Measurements from ENCODE around the gene PNPLA3. TPM values are rescaled to one million over a fixed set of nuclear protein-coding genes. Genes with fewer than 3 reads are reported as not detected.
A peak's percentile ranks its signal among the peaks of the same experiment; 100 is the strongest.

The PNPLA3 gene
- total and polyA plus RNA-seq, 7 donors: 1.3 TPM; not detected in 6

DNA sequence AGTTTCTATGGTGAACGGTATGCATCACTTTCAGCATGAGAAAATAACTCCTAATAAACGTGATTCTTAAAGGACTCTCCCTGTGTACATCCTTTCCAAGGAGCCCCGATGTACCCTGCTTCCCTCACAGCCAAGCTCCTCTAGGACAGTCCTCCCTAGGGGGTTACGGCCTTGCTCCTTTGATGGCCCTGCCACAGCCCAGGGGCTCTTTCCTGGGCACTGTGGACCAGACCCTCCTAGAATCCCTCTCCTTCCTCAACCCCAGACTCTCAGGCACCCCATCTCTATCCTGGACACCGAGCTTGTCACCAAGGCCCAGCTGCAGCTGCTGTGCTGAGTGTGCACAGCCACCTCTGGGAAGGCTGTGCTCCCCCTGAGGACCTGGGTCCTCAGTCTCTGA lies 27.8 kb downstream of the PNPLA3 start:
- TF ChIP-seq POLR2A (IDR thresholded peaks at IDR 0.05) (no peak), POLR2AphosphoS5 (IDR thresholded peaks at IDR 0.05) (no peak), EP300 (IDR thresholded peaks at IDR 0.05) (no peak)
- TF ChIP-seq, protein P1, sequence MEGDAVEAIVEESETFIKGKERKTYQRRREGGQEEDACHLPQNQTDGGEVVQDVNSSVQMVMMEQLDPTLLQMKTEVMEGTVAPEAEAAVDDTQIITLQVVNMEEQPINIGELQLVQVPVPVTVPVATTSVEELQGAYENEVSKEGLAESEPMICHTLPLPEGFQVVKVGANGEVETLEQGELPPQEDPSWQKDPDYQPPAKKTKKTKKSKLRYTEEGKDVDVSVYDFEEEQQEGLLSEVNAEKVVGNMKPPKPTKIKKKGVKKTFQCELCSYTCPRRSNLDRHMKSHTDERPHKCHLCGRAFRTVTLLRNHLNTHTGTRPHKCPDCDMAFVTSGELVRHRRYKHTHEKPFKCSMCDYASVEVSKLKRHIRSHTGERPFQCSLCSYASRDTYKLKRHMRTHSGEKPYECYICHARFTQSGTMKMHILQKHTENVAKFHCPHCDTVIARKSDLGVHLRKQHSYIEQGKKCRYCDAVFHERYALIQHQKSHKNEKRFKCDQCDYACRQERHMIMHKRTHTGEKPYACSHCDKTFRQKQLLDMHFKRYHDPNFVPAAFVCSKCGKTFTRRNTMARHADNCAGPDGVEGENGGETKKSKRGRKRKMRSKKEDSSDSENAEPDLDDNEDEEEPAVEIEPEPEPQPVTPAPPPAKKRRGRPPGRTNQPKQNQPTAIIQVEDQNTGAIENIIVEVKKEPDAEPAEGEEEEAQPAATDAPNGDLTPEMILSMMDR (IDR thresholded peaks at IDR 0.05): no peak

DNA sequence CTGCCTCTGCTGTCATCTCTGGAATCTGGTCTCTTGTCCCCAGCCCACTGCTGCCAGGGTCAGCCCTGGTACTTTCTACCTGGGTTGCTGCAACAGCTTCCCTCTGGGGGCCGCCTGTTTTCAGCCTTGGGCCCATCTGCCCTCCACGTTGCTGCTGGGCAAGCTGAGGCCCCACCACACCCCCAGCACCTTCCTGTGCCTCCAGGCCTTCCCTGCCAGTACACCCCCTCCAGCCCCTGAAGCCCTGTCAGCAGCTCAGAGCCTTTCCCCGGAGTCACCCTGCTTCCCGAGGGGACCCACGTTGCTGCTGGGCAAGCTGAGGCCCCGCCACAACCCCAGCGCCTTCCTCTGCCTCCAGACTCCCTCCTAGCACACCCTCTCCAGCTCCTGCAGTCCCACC lies 28.4 kb downstream of the PNPLA3 start:
- intact Hi-C loops (cut with DNase I): loop anchor here (5.0 kb wide), 1 partner anchor 140 kb away; the partner anchor contains the start of gene EFCAB6
- WGBS, 2 donors: 59 to 66% methylated on average over 7 of the region's 7 CpGs

More for the DNA sequence above, 27.8 kb downstream of the PNPLA3 start:
- DNase-seq: no peak
- Histone ChIP-seq H3K9me3 (no peaks in the 10 kb centered on the region), H3K27ac (no peak overlapping the region), H3K27me3 (peaks cover 0 to 7% (median 0%) of the 10 kb centered on the region in 3 donors), H3K4me3 (no peak overlapping the region), H3K4me1 (peaks cover 0 to 17% (median 12%) of the 10 kb centered on the region in 4 donors), H3K36me3 (no peaks in the 10 kb centered on the region)
- WGBS, 2 donors: 82 to 86% methylated on average over 5 of the region's 5 CpGs
- intact Hi-C loops (cut with DNase I): loop anchor here (5.0 kb wide), 1 partner anchor 139 kb away; the partner anchor contains the start of gene EFCAB6

DNA sequence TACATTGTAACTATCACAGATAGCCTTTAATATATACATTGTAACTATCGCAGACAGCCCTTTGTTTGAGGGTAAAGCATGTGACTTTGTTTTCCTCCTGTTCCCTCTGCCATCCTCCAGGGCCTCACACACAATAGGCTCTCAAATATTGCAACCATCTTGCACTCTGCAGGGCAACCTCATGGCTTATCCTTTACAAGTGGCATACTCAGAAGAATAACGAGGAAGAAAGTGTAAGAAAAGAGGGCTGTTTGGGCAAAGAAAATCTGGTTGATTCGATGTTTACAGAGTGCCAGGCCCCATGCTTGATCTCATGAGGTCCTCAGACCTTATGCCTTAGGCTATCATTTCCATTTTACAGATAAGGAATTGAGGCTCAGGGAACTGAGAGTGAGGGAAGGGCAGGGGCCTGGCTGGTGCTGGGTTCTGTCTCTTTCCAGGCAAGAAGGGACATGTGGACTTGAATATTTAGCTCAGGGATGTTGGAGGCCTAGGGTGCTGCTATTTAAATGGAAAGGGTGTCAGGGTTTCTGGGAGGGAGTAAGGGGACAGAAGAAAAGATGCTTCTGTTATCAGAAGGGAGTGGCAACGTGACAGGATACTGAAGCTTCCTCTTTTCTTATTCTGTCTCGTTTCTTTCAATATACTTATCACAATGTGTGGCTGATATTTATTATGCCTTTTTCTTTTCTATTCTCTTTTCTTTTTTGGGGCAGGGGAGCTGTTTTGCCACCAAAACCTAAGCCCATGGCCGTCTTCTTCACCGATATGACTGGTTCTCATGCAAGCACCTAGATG lies 30.6 kb downstream of the PNPLA3 start:
- intact Hi-C loops (cut with DNase I): loop anchor here (5.0 kb wide), 1 partner anchor 142 kb away; the partner anchor contains the start of gene EFCAB6
- no peaks in the 10 kb centered on the region for H3K36me3 ChIP-seq
- no peak for TF ChIP-seq EP300 (IDR thresholded peaks at IDR 0.05)
- no peak for TF ChIP-seq POLR2AphosphoS5 (IDR thresholded peaks at IDR 0.05)
- TF ChIP-seq, protein P1 (IDR thresholded peaks at IDR 0.05): no peak
- DNase-seq: no peak
- peaks cover 0 to 7% (median 0%) of the 10 kb centered on the region in 3 donors for H3K27me3 ChIP-seq
- peak overlapping the region in 3 of 4 donors; percentile 87 to 96 (median 89) for H3K4me3 ChIP-seq
- 34 to 39% methylated on average over 7 of the region's 7 CpGs for WGBS, 2 donors
- peaks cover 0 to 30% (median 27%) of the 10 kb centered on the region in 4 donors for H3K4me1 ChIP-seq
- H3K9me3 ChIP-seq: no peaks in the 10 kb centered on the region
- peak overlapping the region in 3 of 4 donors; percentile 86 to 91 (median 89) for H3K27ac ChIP-seq

More for the DNA sequence above, 28.4 kb downstream of the PNPLA3 start:
- TF ChIP-seq, protein P1 (IDR thresholded peaks at IDR 0.05): no peak
- TF ChIP-seq POLR2AphosphoS5 (IDR thresholded peaks at IDR 0.05) (no peak), EP300 (IDR thresholded peaks at IDR 0.05) (no peak), POLR2A (IDR thresholded peaks at IDR 0.05) (no peak)
- no peaks in the 10 kb centered on the region for H3K9me3 ChIP-seq
- H3K36me3 ChIP-seq: no peaks in the 10 kb centered on the region
- no peak for DNase-seq
- H3K27ac ChIP-seq: no peak overlapping the region
- peaks cover 0 to 7% (median 0%) of the 10 kb centered on the region in 3 donors for H3K27me3 ChIP-seq
- H3K4me3 ChIP-seq: no peak overlapping the region
- peaks cover 0 to 22% (median 17%) of the 10 kb centered on the region in 4 donors for H3K4me1 ChIP-seq

DNA sequence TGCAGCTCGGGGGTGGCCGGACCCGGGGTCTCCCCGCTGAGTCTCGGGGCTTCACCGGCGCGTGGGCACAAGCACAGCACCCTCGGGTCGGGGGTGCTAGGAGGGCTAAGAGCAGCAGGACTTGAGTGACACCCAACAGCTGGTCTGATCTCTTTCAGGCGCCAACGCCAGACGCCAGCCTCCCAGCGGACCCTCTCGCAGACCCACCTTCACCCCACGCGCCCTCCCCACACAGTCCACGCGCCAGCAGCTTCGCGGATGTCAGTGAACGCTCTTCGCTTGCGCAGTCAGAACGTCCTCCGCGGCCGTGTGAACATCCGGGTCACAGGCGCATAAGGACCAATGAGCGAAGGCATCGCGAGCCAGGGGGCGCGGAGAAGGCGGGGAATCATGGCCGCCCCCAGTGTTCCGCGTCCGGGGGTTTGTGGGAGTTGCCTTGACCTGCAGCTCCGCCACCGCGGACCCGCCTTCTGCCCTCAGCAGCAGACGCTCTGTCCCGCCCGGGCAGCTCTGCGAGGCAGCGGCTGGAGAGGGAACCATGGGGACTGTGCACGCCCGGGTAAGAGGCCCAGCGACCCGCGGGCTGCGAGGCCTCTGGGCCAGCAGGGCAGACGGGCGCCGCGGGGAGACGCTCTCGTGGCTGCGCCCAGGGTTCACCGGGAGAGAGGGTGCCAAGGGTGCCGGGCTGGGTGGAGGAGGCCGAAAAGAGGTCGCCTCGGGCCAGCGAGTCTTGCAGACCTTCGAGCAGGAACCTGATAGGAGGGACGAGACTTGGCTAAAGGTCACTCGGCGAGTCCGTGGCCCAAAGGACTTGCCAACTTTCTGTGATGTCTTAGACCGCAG lies 31.7 kb downstream of the PNPLA3 start, which contains the start of gene SAMM50:
Gene SAMM50, plus strand, starts transcription at position 403 of the 843 bp plus-strand sequence. Its CDS starts 136 bp downstream, at position 539.
- intact Hi-C loops (cut with DNase I): no loop called here
- Histone ChIP-seq H3K9me3 (no peaks in the 10 kb centered on the region), H3K4me3 (peak within 1 kb of the TSS; percentile 87 to 97 (median 92)), H3K36me3 (no peaks in the 10 kb centered on the region), H3K27ac (peak within 1 kb of the TSS; percentile 86 to 91 (median 90)), H3K27me3 (peaks cover 0 to 7% (median 0%) of the 10 kb centered on the region in 3 donors), H3K4me1 (peaks cover 0 to 30% (median 27%) of the 10 kb centered on the region in 4 donors)
- peak; percentile 41 to 60 for TF ChIP-seq POLR2A (IDR thresholded peaks at IDR 0.05)
- TF ChIP-seq POLR2AphosphoS5 (IDR thresholded peaks at IDR 0.05): peak; percentile 79 to 92 (median 81)
- no peak for TF ChIP-seq EP300 (IDR thresholded peaks at IDR 0.05)
- 0% methylated on average over 74 of the region's 74 CpGs for WGBS, 2 donors
- DNase-seq: peak; percentile 96
